Esophagus muscularis mucosa (tissue), 4 donors: ENCODE measurements around the gene TWF2.

Source experiments
- EP300 ChIP-seq: sonication (generic); formaldehyde crosslinking; IDR thresholded peaks from one replicate; pipeline ENCODE4 v1.6.1; 2017; ENCODE audit warnings: antibody characterized with exemption
- POLR2A ChIP-seq: fragments of 450-650 bp; IDR thresholded peaks from one replicate; pipeline ENCODE4 v1.6.1; 2017; ENCODE audit warnings: antibody characterized with exemption, moderate library complexity, mild to moderate bottlenecking, low read depth
- POLR2AphosphoS5 ChIP-seq, 2 donors: sonication (generic); formaldehyde crosslinking; IDR thresholded peaks; one replicate each; pipeline ENCODE4 v1.6.1; 2017; ENCODE audit warnings: antibody characterized with exemption in 2 of 2
- TF ChIP-seq, protein P1 (sequence below), 3 experiments: fragments of 200-600 bp in 2 of 3; fragments of 450-650 bp in 1 of 3; sonication (generic) in 2 of 3; IDR thresholded peaks; one replicate each; pipeline ENCODE4 v1.5.1; 2017 to 2019; ENCODE audit warnings: antibody characterized with exemption in 3 of 3, mild to moderate bottlenecking in 2 of 3, moderate library complexity in 1 of 3

DNA sequence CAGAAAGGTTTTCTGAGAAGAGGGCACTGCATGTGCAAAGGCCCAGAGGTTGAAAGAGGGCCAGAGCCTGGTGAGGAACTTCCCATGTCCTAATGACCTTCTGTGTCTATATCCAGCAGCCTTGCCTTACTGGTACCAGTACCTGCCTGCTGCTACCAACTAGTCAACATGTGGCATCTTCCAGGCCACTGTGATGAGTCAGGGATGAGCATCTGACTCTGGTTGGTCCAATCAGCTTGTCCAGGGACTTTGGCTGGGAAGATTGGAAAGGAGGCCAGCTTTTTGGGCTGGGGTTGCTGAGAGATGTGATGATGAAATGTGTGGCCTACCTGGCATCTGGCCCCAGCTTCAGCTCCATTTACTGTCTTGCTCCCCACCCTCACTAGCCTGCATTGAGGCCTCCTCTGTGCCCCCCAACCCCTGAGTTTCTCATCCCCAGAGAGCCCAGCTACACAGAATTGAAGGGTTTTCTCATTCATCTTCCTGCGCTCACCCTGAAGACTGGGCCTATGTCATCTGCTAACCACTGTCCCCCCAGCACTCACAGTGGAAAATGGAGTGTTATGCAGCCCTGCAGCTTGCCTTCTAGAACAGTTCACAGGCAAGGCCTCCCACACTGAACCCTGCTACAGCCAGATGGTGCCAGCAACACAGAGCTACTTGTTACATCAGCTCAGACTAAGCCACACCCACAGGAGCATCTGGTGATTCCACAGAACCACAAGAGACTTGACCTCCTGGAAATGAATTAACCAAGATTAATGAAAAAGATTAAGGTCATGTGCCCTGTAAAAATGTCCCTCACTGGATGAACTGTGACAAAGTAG, 1.3 kb upstream of the TWF2 start:
- TF ChIP-seq, protein P1, sequence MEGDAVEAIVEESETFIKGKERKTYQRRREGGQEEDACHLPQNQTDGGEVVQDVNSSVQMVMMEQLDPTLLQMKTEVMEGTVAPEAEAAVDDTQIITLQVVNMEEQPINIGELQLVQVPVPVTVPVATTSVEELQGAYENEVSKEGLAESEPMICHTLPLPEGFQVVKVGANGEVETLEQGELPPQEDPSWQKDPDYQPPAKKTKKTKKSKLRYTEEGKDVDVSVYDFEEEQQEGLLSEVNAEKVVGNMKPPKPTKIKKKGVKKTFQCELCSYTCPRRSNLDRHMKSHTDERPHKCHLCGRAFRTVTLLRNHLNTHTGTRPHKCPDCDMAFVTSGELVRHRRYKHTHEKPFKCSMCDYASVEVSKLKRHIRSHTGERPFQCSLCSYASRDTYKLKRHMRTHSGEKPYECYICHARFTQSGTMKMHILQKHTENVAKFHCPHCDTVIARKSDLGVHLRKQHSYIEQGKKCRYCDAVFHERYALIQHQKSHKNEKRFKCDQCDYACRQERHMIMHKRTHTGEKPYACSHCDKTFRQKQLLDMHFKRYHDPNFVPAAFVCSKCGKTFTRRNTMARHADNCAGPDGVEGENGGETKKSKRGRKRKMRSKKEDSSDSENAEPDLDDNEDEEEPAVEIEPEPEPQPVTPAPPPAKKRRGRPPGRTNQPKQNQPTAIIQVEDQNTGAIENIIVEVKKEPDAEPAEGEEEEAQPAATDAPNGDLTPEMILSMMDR (IDR thresholded peaks at IDR 0.05), result no peak
- TF ChIP-seq POLR2A (no peak), POLR2AphosphoS5 (IDR thresholded peaks at IDR 0.05) (no peak), EP300 (no peak)
